Upper lobe of right lung (tissue), 1 donor: ENCODE results near the gene TMEM31. TPM values are rescaled to one million over a fixed set of nuclear protein-coding genes. Genes with fewer than 3 reads are reported as not detected.

Experiments used
- ATAC-seq: fragments of 200-7000 bp; cut with Tn5 transposase; one replicate; pipeline ENCODE4 v1.9.1; 2020; ENCODE audit warnings: mild to moderate bottlenecking, moderate library complexity
- DNase-seq: peaks from one replicate; pipeline ENCODE4 v3.0.0-alpha.2; 2020
- H3K27ac ChIP-seq: fragments of 200-600 bp; one replicate; pipeline ENCODE4 v1.8.0; 2022
- H3K27me3 ChIP-seq: fragments of 200-600 bp; one replicate; pipeline ENCODE4 v1.8.0; 2022; ENCODE audit warnings: mild to moderate bottlenecking
- H3K36me3 ChIP-seq: fragments of 200-600 bp; one replicate; pipeline ENCODE4 v1.8.0; 2022
- H3K4me1 ChIP-seq: fragments of 200-600 bp; one replicate; pipeline ENCODE4 v1.8.0; 2022
- H3K4me3 ChIP-seq: fragments of 200-600 bp; one replicate; pipeline ENCODE4 v1.8.0; 2022; ENCODE audit warnings: mild to moderate bottlenecking
- H3K9me3 ChIP-seq: fragments of 200-600 bp; one replicate; pipeline ENCODE4 v1.8.0; 2022
- CTCF ChIP-seq: fragments of 200-600 bp; IDR thresholded peaks from one replicate; pipeline ENCODE4 v1.8.0; 2022; ENCODE audit warnings: antibody characterized with exemption
- intact Hi-C: fragments of 100-400 bp; cut with DNase I; formaldehyde crosslinking; loops from one replicate; pipeline ENCODE4 v1.11.0; 2022
- total RNA-seq: library from RNA; stranded (reverse); fragmentation: NEBNext Ultra II Directional; extraction: Animal tissue kit (Norgen Biotek cat#: 25700); gene quantifications from one replicate; pipeline ENCODE4 v1.2.1, GENCODE V29; 2021
- donor health status: DM: no; HTN: yes; CAD: no; lungs with severe emphysema.

The TMEM31 gene
- total RNA-seq, 1 donor from 2014 or later, result not detected

- no peaks in the 10 kb centered on the region for H3K4me1 ChIP-seq
- ATAC-seq, result no peak
- H3K27me3 ChIP-seq, result no peaks in the 10 kb centered on the region
Observed at GRCh38 chrX:103716962-103717361, 6.3 kb downstream of the TMEM31 start.

GRCh38 chrX:103718120-103718519, 7.4 kb downstream of the TMEM31 start:
- TF ChIP-seq CTCF, result no peak
- H3K27me3 ChIP-seq, result no peaks in the 10 kb centered on the region
- H3K4me3 ChIP-seq, result no peak overlapping the region
- intact Hi-C loops, result no loop called here
- no peaks in the 10 kb centered on the region for H3K4me1 ChIP-seq
- no peak for DNase-seq
- H3K27ac ChIP-seq, result no peak overlapping the region
- no peak for ATAC-seq
- H3K9me3 ChIP-seq, result no peaks in the 10 kb centered on the region
- H3K36me3 ChIP-seq, result no peaks in the 10 kb centered on the region

More at GRCh38 chrX:103716962-103717361, 6.3 kb downstream of the TMEM31 start:
- intact Hi-C loops, result no loop called here
- no peak for DNase-seq
- no peaks in the 10 kb centered on the region for H3K9me3 ChIP-seq
- no peak overlapping the region for H3K4me3 ChIP-seq
- no peak overlapping the region for H3K27ac ChIP-seq
- no peaks in the 10 kb centered on the region for H3K36me3 ChIP-seq
- no peak for TF ChIP-seq CTCF

- intact Hi-C loops, result no loop called here
- Histone ChIP-seq H3K9me3 (no peaks in the 10 kb centered on the region), H3K4me3 (no peak overlapping the region), H3K27me3 (no peaks in the 10 kb centered on the region), H3K36me3 (no peaks in the 10 kb centered on the region), H3K27ac (no peak overlapping the region), H3K4me1 (no peaks in the 10 kb centered on the region)
- ATAC-seq, result no peak
- DNase-seq, result no peak
- no peak for TF ChIP-seq CTCF
Observed at GRCh38 chrX:103722505-103722904, 11.8 kb downstream of the TMEM31 start.

- Histone ChIP-seq H3K36me3 (no peaks in the 10 kb centered on the region), H3K4me1 (no peaks in the 10 kb centered on the region), H3K27ac (no peak overlapping the region), H3K4me3 (no peak overlapping the region), H3K27me3 (no peaks in the 10 kb centered on the region), H3K9me3 (no peaks in the 10 kb centered on the region)
- intact Hi-C loops, result no loop called here
- ATAC-seq, result no peak
- no peak for TF ChIP-seq CTCF
- no peak for DNase-seq
Observed at GRCh38 chrX:103726477-103726876, 15.8 kb downstream of the TMEM31 start.

- H3K27me3 ChIP-seq, result no peaks in the 10 kb centered on the region
Observed at GRCh38 chrX:103727115-103727514, 16.4 kb downstream of the TMEM31 start.

More at GRCh38 chrX:103727115-103727514, 16.4 kb downstream of the TMEM31 start:
- ATAC-seq, result no peak
- H3K4me1 ChIP-seq, result no peaks in the 10 kb centered on the region
- intact Hi-C loops, result no loop called here
- H3K27ac ChIP-seq, result no peak overlapping the region
- no peak for DNase-seq
- no peaks in the 10 kb centered on the region for H3K9me3 ChIP-seq
- H3K4me3 ChIP-seq, result no peak overlapping the region
- no peaks in the 10 kb centered on the region for H3K36me3 ChIP-seq
- TF ChIP-seq CTCF, result no peak
